ENCODE measurements around the gene ZG16. TPM values are rescaled to one million over a fixed set of nuclear protein-coding genes. Genes with fewer than 3 reads are reported as not detected.
"Not testable (repeated sequence)": the region's sequence is repeated elsewhere in the genome, so short reads cannot be mapped to it uniquely, and the experiment has no call there.

Gene ZG16
- polyA plus RNA-seq, 3 donors, result 0.09 TPM; not detected in 2

DNA sequence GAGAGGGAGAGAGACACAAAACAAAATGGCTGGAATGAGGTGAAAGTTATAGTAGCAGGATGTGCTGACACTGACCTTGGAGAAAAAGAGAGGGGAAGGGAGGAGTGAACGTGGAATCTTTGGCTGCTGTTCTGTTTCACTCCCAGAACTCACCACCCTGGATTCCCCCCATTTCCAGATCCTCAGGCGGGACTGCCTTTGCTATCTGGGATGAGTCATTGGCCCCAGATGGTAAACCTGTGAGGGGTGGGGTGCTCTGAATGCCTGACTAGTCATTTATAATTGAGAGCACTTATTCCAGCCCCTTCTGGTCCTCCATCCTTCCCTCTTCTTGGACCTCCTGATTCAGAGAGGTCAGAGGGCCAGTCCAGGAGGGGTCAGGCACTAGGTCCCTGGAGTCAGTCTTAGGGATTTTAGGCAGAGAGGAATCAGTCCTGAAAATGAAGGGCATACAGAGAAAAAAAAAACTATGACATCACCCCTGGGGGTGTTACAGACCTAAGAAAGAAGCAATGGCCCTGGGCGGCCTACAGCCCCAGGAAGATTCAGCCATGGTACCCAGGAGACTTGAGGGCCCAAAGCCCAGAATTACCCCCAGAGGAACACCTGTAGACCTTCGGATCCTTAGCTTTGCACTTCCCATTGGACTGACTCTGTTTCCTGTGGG is 2.2 kb upstream of the ZG16 start:
- no peak for DNase-seq (ENCODE audit: extremely low read depth in 1 of 11, low read depth in 9 of 11, low spot score in 4 of 11)

DNA sequence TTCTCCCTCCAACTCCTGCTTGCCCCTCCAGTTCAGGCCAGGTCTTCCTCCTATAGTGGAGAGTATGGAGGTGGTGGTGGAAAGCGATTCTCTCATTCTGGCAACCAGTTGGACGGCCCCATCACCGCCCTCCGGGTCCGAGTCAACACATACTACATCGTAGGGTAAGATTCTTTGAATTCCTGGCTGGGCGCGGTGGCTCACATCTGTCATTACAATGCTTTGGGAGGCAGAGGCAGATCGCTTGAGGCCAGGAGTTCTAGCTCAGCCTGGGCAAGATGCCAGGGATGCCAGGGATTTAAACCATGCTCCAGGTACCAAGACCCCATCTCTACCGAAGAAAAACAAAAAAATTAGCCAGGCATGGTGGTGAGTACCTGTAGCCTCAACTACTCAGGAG is 1.4 kb downstream of the ZG16 start:
- DNase-seq (ENCODE audit: extremely low read depth in 1 of 11, low read depth in 9 of 11, low spot score in 4 of 11), result no peak

- not testable (repeated sequence) for DNase-seq (ENCODE audit: extremely low read depth in 1 of 11, low read depth in 9 of 11, low spot score in 4 of 11)
Observed at GRCh38 chr16:29783094-29783953, 5.3 kb downstream of the ZG16 start.

DNA sequence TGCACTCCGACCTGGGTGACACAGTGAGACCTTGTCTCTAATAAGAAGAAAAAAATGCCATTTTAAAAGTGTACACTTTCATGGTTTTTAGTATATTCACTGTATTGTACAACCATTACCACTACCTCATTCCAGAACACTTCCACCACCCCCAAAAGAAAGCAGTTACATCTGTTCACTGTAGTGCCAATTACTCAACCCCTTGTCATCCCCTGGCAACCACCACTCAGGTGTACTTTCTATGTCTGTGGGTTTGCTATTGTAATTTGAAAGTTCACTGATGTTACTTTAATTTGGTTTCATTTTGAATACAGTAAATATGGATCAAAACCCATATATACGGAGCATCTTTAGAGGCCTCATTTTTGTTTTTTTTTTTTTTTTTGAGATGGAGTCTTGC is 6.1 kb downstream of the ZG16 start:
- DNase-seq (ENCODE audit: extremely low read depth in 1 of 11, low read depth in 9 of 11, low spot score in 4 of 11), result no peak

DNA sequence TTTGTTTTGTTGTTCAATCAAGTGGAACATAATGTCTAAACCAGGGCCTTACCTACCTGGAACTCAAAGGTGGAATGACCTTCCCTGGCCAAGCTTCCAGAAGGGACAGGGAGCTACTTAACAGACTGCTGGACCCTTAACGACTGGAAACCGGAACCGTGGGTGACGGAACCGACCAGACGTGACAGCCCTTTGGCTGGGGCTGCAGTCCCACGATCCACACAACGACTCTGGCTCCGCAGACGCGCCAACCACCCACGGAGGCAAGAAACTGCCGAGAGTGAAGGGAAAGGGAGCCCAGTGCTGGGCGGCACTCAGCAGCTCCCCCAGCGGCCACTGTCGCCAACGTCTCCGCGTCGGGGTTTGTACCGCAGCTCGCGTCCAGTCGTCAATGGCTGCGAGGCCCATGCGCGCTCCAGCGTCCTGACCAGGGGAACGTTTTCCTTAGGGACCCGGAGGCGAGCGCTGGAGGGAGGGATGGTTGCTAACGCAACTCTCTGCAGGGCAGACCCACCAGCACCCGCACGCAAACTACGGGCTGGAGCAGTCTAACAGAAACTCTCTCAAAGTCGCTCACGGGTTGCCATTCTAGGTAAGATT is 6.9 kb downstream of the ZG16 start:
- DNase-seq (ENCODE audit: extremely low read depth in 1 of 11, low read depth in 9 of 11, low spot score in 4 of 11), result peak in 5 of 11 donors; percentile 48 to 64 (median 51)

DNA sequence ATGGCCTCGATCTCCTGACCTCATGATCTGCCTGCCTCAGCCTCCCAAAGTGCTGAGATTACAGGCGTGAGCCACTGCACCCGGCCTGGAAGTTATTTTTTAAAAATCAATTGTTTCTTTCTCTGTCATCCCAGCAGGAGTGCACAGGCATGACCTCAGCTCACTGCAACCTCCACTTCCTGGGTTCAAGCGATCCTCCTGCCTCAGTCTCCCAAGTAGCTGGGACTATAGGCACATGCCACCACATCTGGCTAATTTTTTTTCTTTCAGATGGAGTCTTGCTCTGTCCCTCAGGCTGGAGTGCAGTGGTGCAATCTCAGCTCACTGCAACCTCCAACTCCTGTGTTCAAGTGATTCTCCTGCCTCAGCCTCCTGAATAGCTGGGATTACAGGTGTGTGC is 9.1 kb downstream of the ZG16 start:
- not testable (repeated sequence) for DNase-seq (ENCODE audit: extremely low read depth in 1 of 11, low read depth in 9 of 11, low spot score in 4 of 11)

GRCh38 chr16:29789775-29790182 is 11.7 kb downstream of the ZG16 start:
- DNase-seq (ENCODE audit: extremely low read depth in 1 of 11, low read depth in 9 of 11, low spot score in 4 of 11), result no peak

- DNase-seq (ENCODE audit: extremely low read depth in 1 of 11, low read depth in 9 of 11, low spot score in 4 of 11), result peak; percentile 97 to 99 (median 98)
Observed at GRCh38 chr16:29790183-29790948, 12.3 kb downstream of the ZG16 start, which contains the start of gene KIF22. KIF22 (plus strand) TSS chr16:29790751; CDS start chr16:29790760, 9 bp downstream.

GRCh38 chr16:29790949-29791844 is 13.1 kb downstream of the ZG16 start:
- no peak for DNase-seq (ENCODE audit: extremely low read depth in 1 of 11, low read depth in 9 of 11, low spot score in 4 of 11)

- DNase-seq (ENCODE audit: extremely low read depth in 1 of 11, low read depth in 9 of 11, low spot score in 4 of 11), result no peak
Observed at GRCh38 chr16:29791845-29792807, 14.1 kb downstream of the ZG16 start.

DNA sequence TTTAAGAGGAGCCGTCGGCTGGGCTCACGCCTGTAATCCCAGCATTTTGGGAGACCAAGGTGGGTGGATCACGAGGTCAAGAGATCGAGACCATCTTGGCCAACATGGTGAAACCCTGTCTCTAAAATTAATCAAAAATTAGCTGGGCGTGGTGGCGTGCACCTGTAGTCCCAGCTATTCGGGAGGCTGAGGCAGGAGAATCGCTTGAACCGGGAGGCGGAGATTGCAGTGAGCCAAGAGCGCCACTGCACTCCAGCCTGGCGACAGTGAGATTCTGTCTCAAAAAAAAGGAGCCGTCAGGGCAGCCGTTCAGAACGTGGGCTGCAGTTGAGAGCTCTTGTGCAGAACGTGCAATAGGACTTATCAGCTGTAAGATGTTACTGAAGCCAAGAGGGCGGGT is 15.1 kb downstream of the ZG16 start:
- not testable (repeated sequence) for DNase-seq (ENCODE audit: extremely low read depth in 1 of 11, low read depth in 9 of 11, low spot score in 4 of 11)

DNA sequence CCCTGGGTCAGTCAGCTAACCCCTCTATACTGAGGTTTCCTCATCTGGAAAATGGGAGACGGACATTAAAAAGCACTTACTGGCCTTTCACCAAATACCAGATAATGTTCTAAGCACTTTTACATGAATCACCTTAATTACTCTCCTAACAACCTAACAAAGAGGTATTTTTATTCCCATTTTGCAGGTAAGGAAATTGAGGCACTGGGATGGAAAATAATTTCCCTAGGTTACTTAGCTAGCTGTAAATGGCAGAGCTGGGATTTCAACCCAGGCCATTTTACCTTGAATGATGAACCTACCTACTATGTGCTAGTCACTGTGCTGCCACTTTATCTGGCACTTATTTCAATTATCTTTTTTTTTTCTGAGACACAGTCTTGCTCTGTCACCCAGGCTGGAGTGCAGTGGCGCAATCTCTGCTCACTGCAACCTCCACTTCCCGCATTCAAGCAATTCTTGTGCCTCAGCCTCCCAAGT is 16.2 kb downstream of the ZG16 start:
- DNase-seq (ENCODE audit: extremely low read depth in 1 of 11, low read depth in 9 of 11, low spot score in 4 of 11), result no peak

GRCh38 chr16:29802416-29802935 is 24.4 kb downstream of the ZG16 start:
- DNase-seq (ENCODE audit: extremely low read depth in 1 of 11, low read depth in 9 of 11, low spot score in 4 of 11), result no peak

DNA sequence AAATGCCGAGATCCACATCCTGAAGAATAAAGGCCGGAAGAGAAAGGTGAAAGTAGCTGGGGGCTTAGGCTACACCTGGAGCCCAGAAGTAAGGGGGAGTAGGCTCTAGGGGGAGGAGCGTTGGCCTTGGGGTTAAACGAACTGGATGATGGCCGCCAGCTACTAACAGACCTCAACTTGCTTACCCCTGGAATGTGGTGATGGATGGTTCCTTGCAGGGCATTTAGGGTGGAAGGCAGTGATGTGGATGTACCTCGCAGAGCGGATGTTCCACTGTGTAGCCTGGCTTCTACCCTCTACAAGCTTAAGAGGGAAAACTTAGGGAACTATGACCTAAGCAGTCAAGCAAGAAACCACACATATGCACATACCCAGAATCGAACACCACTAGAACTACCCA is 26.0 kb downstream of the ZG16 start:
- no peak for DNase-seq (ENCODE audit: extremely low read depth in 1 of 11, low read depth in 9 of 11, low spot score in 4 of 11)

DNA sequence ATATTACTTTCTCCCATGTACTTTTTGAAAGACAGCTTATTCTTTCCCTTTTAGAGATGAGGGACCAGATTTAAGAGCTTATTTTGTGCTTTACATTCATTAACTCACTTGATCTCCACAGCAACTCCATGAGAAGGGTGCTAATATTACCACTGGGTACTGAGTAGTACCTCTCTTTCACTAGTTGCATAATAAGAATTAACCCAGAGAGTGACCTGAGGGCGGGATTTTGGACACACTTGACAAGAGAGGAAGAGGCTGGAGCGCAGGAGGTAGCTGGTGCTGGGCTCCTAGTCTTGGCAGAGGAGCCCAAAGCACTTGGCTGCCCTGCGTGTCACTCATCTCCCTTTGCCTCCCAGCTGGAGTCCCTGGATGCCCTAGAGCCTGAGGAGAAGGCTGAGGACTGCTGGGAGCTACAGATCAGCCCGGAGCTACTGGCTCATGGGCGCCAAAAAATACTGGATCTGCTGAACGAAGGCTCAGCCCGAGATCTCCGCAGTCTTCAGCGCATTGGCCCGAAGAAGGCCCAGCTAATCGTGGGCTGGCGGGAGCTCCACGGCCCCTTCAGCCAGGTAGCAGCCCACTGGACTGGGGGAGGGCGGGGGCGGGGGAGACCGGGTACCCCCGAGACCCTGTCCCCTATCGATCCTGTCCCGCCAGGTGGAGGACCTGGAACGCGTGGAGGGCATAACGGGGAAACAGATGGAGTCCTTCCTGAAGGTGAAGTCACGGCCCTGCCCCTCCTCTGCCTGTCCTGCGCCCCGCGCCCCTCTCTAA is 26.6 kb downstream of the ZG16 start:
- DNase-seq (ENCODE audit: extremely low read depth in 1 of 11, low read depth in 9 of 11, low spot score in 4 of 11), result no peak

All from renal cortex interstitium (tissue), 11 donors.